Panc1 (cell line): ENCODE results near the gene TMEM129. TPM values are rescaled to one million over a fixed set of nuclear protein-coding genes. Genes with fewer than 3 reads are reported as not detected.

Experiments used
- ATAC-seq: fragments of 200-7000 bp; cut with Tn5 transposase; 2 replicates; pipeline ENCODE4 v1.9.1; 2020; ENCODE audit warnings: mild to moderate bottlenecking, moderate library complexity
- BruUV-seq: library from RNA; stranded (reverse); fragments of 400-500 nt; replicated peaks from 2 replicates; lab custom pipeline; 2021; lab: Mats Ljungman, UMichigan
- CTCF ChIA-PET: fragments of 300-600 bp; sonication (Branson Sonifier 250); formaldehyde crosslinking; loops from one replicate; lab custom pipeline; 2022; ENCODE audit warnings: antibody characterized with exemption; lab: Charles Lee
- POLR2A ChIA-PET: fragments of 300-600 bp; sonication (Branson Sonifier 250); formaldehyde crosslinking; loops from one replicate; lab custom pipeline; 2022; ENCODE audit warnings: antibody characterized with exemption; lab: Charles Lee
- DNase-seq: peaks from one replicate; pipeline ENCODE4 v3.0.0-alpha.2; 2010; ENCODE audit warnings: low read depth, low spot score
- H3K27ac ChIP-seq: 2 replicates; pipeline ENCODE4 v1.5.1; 2011; ENCODE audit warnings: mild to moderate bottlenecking, low read length, inconsistent platforms
- H3K27me3 ChIP-seq: fragments of 200-500 bp; sonication (Bioruptor generic); 2 replicates; pipeline ENCODE4 v1.6.0; 2014; ENCODE audit warnings: low read length, inconsistent platforms; ENCODE audit not compliant: control insufficient read depth, insufficient read depth
- H3K36me3 ChIP-seq: fragments of 200-500 bp; sonication (Bioruptor generic); 2 replicates; pipeline ENCODE4 v1.5.1; 2014; ENCODE audit warnings: inconsistent platforms, mild to moderate bottlenecking, low read length, moderate library complexity; ENCODE audit not compliant: control insufficient read depth, insufficient read depth
- H3K4me1 ChIP-seq: 2 replicates; pipeline ENCODE4 v1.5.1; 2011; ENCODE audit warnings: inconsistent platforms, mild to moderate bottlenecking, low read length, moderate library complexity; ENCODE audit not compliant: control insufficient read depth, insufficient read depth
- H3K4me3 ChIP-seq, 2 experiments: 2 replicates each; pipeline ENCODE4 v1.5.1; 2011 to 2012; ENCODE audit warnings: low read depth in 2 of 2, low read length in 2 of 2, mild to moderate bottlenecking in 2 of 2, inconsistent platforms in 1 of 2, moderate library complexity in 1 of 2
- H3K9me3 ChIP-seq: fragments of 200-500 bp; sonication (Bioruptor generic); 2 replicates; pipeline ENCODE4 v1.5.1; 2014; ENCODE audit warnings: low read depth, mild to moderate bottlenecking, inconsistent platforms, low read length, moderate library complexity; ENCODE audit not compliant: control insufficient read depth, insufficient read depth
- POLR2AphosphoS5 ChIP-seq: IDR thresholded peaks from 2 replicates; pipeline ENCODE4 v1.6.1; 2012; ENCODE audit warnings: mild to moderate bottlenecking, low read depth, low read length, moderate library complexity
- SIN3A ChIP-seq: IDR thresholded peaks from 2 replicates; pipeline ENCODE4 v1.6.1; 2012; ENCODE audit warnings: low read depth, mild to moderate bottlenecking, low read length, moderate library complexity, borderline replicate concordance; ENCODE audit not compliant: insufficient read depth
- TCF7L2 ChIP-seq: IDR thresholded peaks from 2 replicates; pipeline ENCODE4 v1.6.1; 2011; ENCODE audit warnings: mild to moderate bottlenecking, low read depth, low read length, inconsistent platforms
- in situ Hi-C: cut with HindIII; loops from 2 replicates; pipeline ENCODE4 v1.10.0; 2016; ENCODE audit warnings: low sequenced_read_pairs, low pct_unique_long_range_greater_than_20kb
- intact Hi-C: fragments of 100-400 bp; cut with micrococcal nuclease; formaldehyde crosslinking; loops from one replicate; pipeline ENCODE4 v1.10.0; 2022; ENCODE audit not compliant: unreplicated experiment
- total RNA-seq: library from RNA; stranded (reverse); gene quantifications from one replicate; pipeline ENCODE4 v1.2.1, GENCODE V29; 2021; ENCODE audit not compliant: unreplicated experiment
- TF ChIP-seq, protein P1 (sequence below), 2 experiments: IDR thresholded peaks; 2 replicates each; pipeline ENCODE4 v1.6.1; 2011 to 2012; ENCODE audit warnings: low read depth in 2 of 2, control low read depth in 1 of 2, low read length in 1 of 2, mild to moderate bottlenecking in 1 of 2, moderate library complexity in 1 of 2; ENCODE audit not compliant: insufficient read depth in 1 of 2
- TF ChIP-seq, protein P2 (sequence below): fragments of 450-650 bp; IDR thresholded peaks from 2 replicates; pipeline ENCODE4 v1.5.1; 2017; ENCODE audit warnings: mild to moderate bottlenecking

The TMEM129 gene
- total RNA-seq, 1 experiment from 2014 or later = 32.6 TPM

DNA sequence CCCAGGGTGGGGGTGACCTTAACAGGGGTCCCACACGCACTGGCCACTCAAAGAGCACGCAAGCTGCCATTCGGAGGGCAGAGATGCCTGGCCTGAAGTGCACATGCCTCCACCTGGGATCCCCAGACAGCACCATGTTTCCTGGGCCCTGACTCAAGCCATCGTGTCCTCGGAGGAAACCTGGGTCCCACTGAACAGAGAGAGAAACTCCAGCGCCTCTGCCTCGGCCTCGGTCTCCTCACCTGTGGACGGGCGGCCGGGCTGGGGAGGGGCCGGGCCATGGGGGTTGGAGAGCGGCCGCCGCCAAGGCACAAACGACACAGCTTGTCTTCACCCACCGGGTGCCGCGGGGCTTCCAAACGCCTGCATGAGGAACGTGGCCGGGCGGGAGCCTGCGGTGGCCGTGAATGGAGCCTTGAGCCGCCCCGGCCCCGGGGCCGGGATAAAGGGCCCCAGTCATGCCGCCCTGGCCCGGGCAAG is 42.0 kb upstream of the TMEM129 start:
- no peak overlapping the region for H3K27ac ChIP-seq
- no TSS peak for BruUV-seq
- H3K4me1 ChIP-seq = peaks cover 9% of the 10 kb centered on the region

DNA sequence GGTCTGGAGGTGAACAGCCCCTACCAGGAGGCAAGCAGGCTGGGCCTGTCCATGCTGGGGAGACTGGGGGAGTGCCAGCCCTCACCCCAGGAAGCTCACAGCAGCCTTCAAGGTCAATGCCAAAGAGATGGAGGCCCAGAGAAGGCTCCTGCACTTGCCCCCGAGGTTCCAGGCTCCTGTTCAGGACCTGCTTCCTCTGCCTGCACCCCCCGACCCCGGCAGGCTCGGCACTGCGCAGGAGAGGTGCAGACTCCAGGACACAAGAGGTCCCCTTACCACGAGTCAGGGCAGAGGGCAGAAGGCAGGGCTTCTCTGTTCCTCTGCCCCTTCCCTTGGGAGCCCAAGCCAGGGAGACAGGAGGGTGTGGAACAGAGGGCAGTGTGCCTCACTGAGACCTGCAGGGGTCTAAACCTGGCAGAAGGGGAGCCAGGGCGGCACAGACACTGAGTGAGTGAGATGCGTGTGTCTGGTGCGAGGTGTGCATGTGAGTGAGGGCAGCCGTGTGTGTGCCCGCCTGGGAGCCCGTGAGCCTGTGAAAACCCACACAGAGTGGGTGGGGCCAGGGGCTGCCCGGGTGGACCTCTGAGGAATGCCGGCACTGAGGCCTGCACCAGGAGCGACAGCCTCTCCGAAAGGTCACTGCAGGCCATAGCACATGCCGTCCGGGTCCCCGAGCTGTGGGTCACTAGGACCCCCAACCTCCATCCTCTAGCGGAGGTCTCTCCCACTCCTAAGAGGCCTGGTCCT is 41.3 kb upstream of the TMEM129 start:
- DNase-seq = no peak
- intact Hi-C loops = no loop called here
- no peaks in the 10 kb centered on the region for H3K9me3 ChIP-seq
- no peak for ATAC-seq
- BruUV-seq = no TSS peak
- no peak overlapping the region for H3K4me3 ChIP-seq
- POLR2A ChIA-PET = interaction anchor here (0.6 kb wide), 1 partner anchor 33 kb away, joined by 3 read pairs; no protein-coding TSS in a partner anchor
- no peaks in the 10 kb centered on the region for H3K27me3 ChIP-seq
- no peaks in the 10 kb centered on the region for H3K36me3 ChIP-seq
- no peak overlapping the region for H3K27ac ChIP-seq
- CTCF ChIA-PET = no interaction called here
- peaks cover 9% of the 10 kb centered on the region for H3K4me1 ChIP-seq
- TF ChIP-seq, protein P1, sequence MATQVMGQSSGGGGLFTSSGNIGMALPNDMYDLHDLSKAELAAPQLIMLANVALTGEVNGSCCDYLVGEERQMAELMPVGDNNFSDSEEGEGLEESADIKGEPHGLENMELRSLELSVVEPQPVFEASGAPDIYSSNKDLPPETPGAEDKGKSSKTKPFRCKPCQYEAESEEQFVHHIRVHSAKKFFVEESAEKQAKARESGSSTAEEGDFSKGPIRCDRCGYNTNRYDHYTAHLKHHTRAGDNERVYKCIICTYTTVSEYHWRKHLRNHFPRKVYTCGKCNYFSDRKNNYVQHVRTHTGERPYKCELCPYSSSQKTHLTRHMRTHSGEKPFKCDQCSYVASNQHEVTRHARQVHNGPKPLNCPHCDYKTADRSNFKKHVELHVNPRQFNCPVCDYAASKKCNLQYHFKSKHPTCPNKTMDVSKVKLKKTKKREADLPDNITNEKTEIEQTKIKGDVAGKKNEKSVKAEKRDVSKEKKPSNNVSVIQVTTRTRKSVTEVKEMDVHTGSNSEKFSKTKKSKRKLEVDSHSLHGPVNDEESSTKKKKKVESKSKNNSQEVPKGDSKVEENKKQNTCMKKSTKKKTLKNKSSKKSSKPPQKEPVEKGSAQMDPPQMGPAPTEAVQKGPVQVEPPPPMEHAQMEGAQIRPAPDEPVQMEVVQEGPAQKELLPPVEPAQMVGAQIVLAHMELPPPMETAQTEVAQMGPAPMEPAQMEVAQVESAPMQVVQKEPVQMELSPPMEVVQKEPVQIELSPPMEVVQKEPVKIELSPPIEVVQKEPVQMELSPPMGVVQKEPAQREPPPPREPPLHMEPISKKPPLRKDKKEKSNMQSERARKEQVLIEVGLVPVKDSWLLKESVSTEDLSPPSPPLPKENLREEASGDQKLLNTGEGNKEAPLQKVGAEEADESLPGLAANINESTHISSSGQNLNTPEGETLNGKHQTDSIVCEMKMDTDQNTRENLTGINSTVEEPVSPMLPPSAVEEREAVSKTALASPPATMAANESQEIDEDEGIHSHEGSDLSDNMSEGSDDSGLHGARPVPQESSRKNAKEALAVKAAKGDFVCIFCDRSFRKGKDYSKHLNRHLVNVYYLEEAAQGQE (IDR thresholded peaks at IDR 0.05; ENCODE audit: insufficient read depth in 1 of 2, low read depth in 2 of 2, low read length in 1 of 2) = no peak
- no peak for TF ChIP-seq SIN3A
- no peak for TF ChIP-seq TCF7L2
- TF ChIP-seq, protein P2, sequence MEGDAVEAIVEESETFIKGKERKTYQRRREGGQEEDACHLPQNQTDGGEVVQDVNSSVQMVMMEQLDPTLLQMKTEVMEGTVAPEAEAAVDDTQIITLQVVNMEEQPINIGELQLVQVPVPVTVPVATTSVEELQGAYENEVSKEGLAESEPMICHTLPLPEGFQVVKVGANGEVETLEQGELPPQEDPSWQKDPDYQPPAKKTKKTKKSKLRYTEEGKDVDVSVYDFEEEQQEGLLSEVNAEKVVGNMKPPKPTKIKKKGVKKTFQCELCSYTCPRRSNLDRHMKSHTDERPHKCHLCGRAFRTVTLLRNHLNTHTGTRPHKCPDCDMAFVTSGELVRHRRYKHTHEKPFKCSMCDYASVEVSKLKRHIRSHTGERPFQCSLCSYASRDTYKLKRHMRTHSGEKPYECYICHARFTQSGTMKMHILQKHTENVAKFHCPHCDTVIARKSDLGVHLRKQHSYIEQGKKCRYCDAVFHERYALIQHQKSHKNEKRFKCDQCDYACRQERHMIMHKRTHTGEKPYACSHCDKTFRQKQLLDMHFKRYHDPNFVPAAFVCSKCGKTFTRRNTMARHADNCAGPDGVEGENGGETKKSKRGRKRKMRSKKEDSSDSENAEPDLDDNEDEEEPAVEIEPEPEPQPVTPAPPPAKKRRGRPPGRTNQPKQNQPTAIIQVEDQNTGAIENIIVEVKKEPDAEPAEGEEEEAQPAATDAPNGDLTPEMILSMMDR = no peak
- no peak for TF ChIP-seq POLR2AphosphoS5
- in situ Hi-C loops = no loop called here

More for the DNA sequence above, 42.0 kb upstream of the TMEM129 start:
- DNase-seq = no peak
- ATAC-seq = no peak
- H3K4me3 ChIP-seq = no peak overlapping the region
- ChIA-PET CTCF (no interaction called here), POLR2A (interaction anchor here (0.6 kb wide), 1 partner anchor 32 kb away, joined by 3 read pairs; no protein-coding TSS in a partner anchor)
- TF ChIP-seq, protein P2 = no peak; the same call in 1 of the 2 replicates
- no peak for TF ChIP-seq SIN3A
- no peaks in the 10 kb centered on the region for H3K36me3 ChIP-seq
- in situ Hi-C loops (no loop called here), intact Hi-C loops (no loop called here)
- H3K9me3 ChIP-seq = no peaks in the 10 kb centered on the region
- H3K27me3 ChIP-seq = no peaks in the 10 kb centered on the region
